Vagina (tissue), 2 donors: Measurements from ENCODE around the gene CFI. TPM values are rescaled to one million over a fixed set of nuclear protein-coding genes. Genes with fewer than 3 reads are reported as not detected.

Source experiments
- DNase-seq, 2 donors: peaks; one replicate each; pipeline ENCODE4 v3.0.0-alpha.2; 2017; ENCODE audit errors: extremely low spot score in 2 of 2
- H3K27ac ChIP-seq: fragments of 200-600 bp; sonication (generic); one replicate; pipeline ENCODE4 v1.5.1; 2019
- H3K27me3 ChIP-seq: fragments of 200-600 bp; sonication (generic); one replicate; pipeline ENCODE4 v1.5.1; 2019
- H3K36me3 ChIP-seq, 2 donors: fragments of 200-600 bp; sonication (generic); one replicate each; pipeline ENCODE4 v1.5.1; 2017 to 2019
- H3K4me1 ChIP-seq: fragments of 200-600 bp; sonication (generic); one replicate; pipeline ENCODE4 v1.5.1; 2019
- H3K4me3 ChIP-seq, 2 donors: fragments of 200-600 bp; sonication (generic); 1 replicate in 1 of 2; 2 replicates in 1 of 2; pipeline ENCODE4 v1.5.1; 2016 to 2019
- H3K9me3 ChIP-seq: fragments of 200-600 bp; sonication (generic); one replicate; pipeline ENCODE4 v1.5.1; 2019
- CTCF ChIP-seq, 3 experiments: fragments of 450-650 bp in 2 of 3; fragments of 200-600 bp in 1 of 3; sonication (generic) in 1 of 3; IDR thresholded peaks; one replicate each; pipeline ENCODE4 v1.5.1; 2017 to 2019; ENCODE audit warnings: antibody characterized with exemption in 3 of 3, mild to moderate bottlenecking in 2 of 3, moderate library complexity in 2 of 3
- POLR2A ChIP-seq, 2 donors: fragments of 450-650 bp; IDR thresholded peaks; one replicate each; pipeline ENCODE4 v1.6.1; 2017; ENCODE audit warnings: antibody characterized with exemption in 2 of 2, mild to moderate bottlenecking in 2 of 2, moderate library complexity in 2 of 2
- POLR2AphosphoS5 ChIP-seq, 2 donors: sonication (generic); formaldehyde crosslinking; IDR thresholded peaks; one replicate each; pipeline ENCODE4 v1.9.0; 2017; ENCODE audit warnings: antibody characterized with exemption in 2 of 2, mild to moderate bottlenecking in 2 of 2, low read depth in 1 of 2; ENCODE audit not compliant: insufficient read depth in 1 of 2
- intact Hi-C: fragments of 100-400 bp; cut with DNase I; formaldehyde crosslinking; loops from one replicate; pipeline ENCODE4 v1.15.1; 2023
- total RNA-seq: library from RNA; depleted of rRNA; stranded (reverse); fragments of >200 nt; gene quantifications from one replicate; pipeline ENCODE4 v1.2.3, GENCODE V29; 2016

Gene CFI
- total RNA-seq, 1 donor from 2014 or later, result 15.0 TPM

- Histone ChIP-seq H3K4me3 (no peak overlapping the region), H3K9me3 (no peaks in the 10 kb centered on the region), H3K4me1 (peaks cover 17% of the 10 kb centered on the region), H3K27me3 (no peaks in the 10 kb centered on the region), H3K27ac (no peak overlapping the region), H3K36me3 (no peaks in the 10 kb centered on the region)
- no peak for DNase-seq
- intact Hi-C loops, result loop anchor here (10.0 kb wide), 1 partner anchor 387 kb away; no protein-coding TSS in a partner anchor
- TF ChIP-seq POLR2A (IDR thresholded peaks at IDR 0.05) (no peak), POLR2AphosphoS5 (IDR thresholded peaks at IDR 0.05; ENCODE audit: insufficient read depth in 1 of 2, low read depth in 1 of 2) (no peak), CTCF (IDR thresholded peaks at IDR 0.05) (no peak)
These were observed 9.9 kb upstream of the CFI start for GRCh38 chr4:109811707-109812106.

- intact Hi-C loops, result loop anchor here (10.0 kb wide), 1 partner anchor 386 kb away; no protein-coding TSS in a partner anchor
- H3K4me3 ChIP-seq, result no peak overlapping the region
- TF ChIP-seq CTCF (IDR thresholded peaks at IDR 0.05) (no peak), POLR2AphosphoS5 (IDR thresholded peaks at IDR 0.05; ENCODE audit: insufficient read depth in 1 of 2, low read depth in 1 of 2) (no peak), POLR2A (IDR thresholded peaks at IDR 0.05) (no peak)
- H3K27me3 ChIP-seq, result no peaks in the 10 kb centered on the region
- H3K9me3 ChIP-seq, result no peaks in the 10 kb centered on the region
- H3K27ac ChIP-seq, result no peak overlapping the region
- H3K4me1 ChIP-seq, result peaks cover 8% of the 10 kb centered on the region
- no peaks in the 10 kb centered on the region for H3K36me3 ChIP-seq
- DNase-seq, result no peak
These were observed 9.0 kb upstream of the CFI start for GRCh38 chr4:109810552-109811387.

DNA sequence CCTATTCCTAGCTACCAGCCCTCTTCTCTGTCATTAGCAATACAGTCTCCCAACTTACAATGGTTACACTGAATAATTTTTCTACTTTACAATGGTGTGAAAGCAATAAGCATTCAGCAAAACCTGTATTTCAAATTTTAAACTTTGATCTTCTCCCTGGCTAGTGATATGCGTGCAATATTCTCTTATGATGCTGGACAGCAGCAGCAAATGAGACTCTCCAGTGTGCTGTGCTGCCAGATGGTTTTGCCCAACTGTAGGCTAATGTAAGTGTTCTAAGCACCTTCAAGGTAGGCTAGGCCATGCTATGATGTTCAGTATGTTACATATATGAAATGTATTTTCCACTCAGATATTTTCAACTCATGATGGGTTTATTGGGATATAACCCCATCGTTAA is 7.9 kb upstream of the CFI start:
- no peak for TF ChIP-seq CTCF (IDR thresholded peaks at IDR 0.05)
- TF ChIP-seq POLR2AphosphoS5 (IDR thresholded peaks at IDR 0.05; ENCODE audit: insufficient read depth in 1 of 2, low read depth in 1 of 2), result no peak
- TF ChIP-seq POLR2A (IDR thresholded peaks at IDR 0.05), result no peak

DNA sequence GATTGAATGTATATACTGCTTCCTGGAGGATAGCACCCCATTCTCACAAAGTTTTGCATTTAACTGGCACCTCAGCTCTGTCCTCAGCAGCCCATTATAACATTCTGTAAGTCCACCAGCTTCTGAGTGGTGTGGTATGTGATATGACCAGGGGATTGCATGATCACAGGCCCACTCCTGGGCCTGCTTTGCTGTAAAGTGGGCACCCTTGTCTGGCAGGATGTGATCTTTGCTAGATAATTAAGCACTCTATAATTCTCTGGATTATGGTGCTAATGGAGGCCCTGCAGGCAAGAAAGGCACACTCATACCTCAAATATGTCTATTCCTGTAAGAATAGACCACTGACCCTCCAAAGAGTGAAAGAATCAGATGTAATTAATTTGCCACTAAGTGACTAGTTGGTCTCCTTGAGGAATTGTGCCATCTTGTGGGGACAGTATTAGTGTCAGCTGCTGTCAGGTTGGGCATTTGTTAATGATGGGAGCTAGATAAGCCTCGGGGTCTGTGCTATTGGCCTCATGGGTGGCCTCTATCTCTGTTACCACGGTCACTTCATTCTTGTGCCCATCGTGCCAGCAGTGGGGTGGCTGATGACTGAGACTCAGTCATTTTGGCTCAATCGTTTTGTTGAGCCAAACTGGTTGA is 2.2 kb upstream of the CFI start:
- Histone ChIP-seq H3K9me3 (no peaks in the 10 kb centered on the region), H3K4me3 (no peak overlapping the region), H3K36me3 (no peaks in the 10 kb centered on the region), H3K27me3 (no peaks in the 10 kb centered on the region), H3K4me1 (no peaks in the 10 kb centered on the region), H3K27ac (no peak overlapping the region)
- no peak for TF ChIP-seq POLR2AphosphoS5 (IDR thresholded peaks at IDR 0.05; ENCODE audit: insufficient read depth in 1 of 2, low read depth in 1 of 2)
- TF ChIP-seq CTCF (IDR thresholded peaks at IDR 0.05), result no peak
- TF ChIP-seq POLR2A (IDR thresholded peaks at IDR 0.05), result no peak
- no peak for DNase-seq
- intact Hi-C loops, result no loop called here

More for the DNA sequence above, 7.9 kb upstream of the CFI start:
- H3K9me3 ChIP-seq, result no peaks in the 10 kb centered on the region
- peaks cover 5% of the 10 kb centered on the region for H3K4me1 ChIP-seq
- no peaks in the 10 kb centered on the region for H3K36me3 ChIP-seq
- DNase-seq, result no peak
- H3K27ac ChIP-seq, result no peak overlapping the region
- H3K4me3 ChIP-seq, result no peak overlapping the region
- H3K27me3 ChIP-seq, result no peaks in the 10 kb centered on the region
- intact Hi-C loops, result loop anchor here (10.0 kb wide), 1 partner anchor 385 kb away; no protein-coding TSS in a partner anchor
